ENCODE results near the gene CTU1. TPM values are rescaled to one million over a fixed set of nuclear protein-coding genes. Genes with fewer than 3 reads are reported as not detected.

The CTU1 gene
- total and polyA plus RNA-seq, 2 of the 4 experiments (the other 2 are of a cell fraction) = 2.0 to 3.3 TPM

DNA sequence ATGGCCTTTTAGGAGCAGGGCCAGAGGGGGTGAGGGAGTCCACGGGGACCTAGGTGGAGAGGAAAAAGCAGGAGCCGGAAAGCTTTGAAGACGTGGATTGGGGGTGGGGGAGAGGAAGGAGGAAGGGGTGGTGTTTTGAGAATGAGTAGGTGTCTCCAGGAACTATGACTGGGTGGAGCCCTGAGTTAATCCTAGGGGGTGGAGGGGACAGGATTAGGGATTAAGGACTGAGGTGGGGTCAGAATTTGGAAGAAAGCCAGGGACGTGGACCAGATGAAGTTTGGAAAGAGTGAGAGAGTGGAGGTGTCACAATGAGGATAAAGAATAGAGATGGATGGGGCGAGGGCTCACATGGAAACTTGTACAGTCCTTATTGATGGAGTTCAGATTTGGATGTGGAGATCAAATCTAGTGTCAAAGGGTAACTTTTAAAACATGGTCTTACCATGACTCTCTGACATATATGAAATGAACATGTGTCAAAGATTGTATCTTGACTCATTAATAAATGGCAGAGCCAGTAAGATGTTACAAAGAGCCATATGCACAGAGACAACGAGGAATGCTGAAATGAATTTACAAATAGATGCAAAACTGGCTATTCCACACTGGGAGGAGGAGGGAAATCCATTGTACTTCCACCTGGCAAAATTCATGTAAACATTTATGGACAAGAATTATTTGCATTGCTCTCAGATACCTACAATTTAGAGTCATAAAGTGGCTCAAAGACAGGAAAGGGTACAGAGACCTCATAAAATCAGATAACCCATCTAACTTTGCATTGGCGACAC is 41.6 kb downstream of the CTU1 start:
- Histone ChIP-seq H3K4me3 (ENCODE audit: insufficient read depth, low read depth, low read length) (no peak overlapping the region), H3K14ac (replicated peaks; ENCODE audit: low read depth, low read length) (no peak overlapping the region), H4K5ac (ENCODE audit: low read depth, low read length) (no peak overlapping the region), H3K9me3 (ENCODE audit: control insufficient read depth, insufficient read depth, low read length) (peaks cover 2% of the 10 kb centered on the region; the same call in 1 of the 2 replicates), H3K36me3 (ENCODE audit: control insufficient read depth, insufficient read depth, low read length) (no peaks in the 10 kb centered on the region), H2BK20ac (ENCODE audit: low read depth, low read length) (no peak overlapping the region), H4K20me1 (ENCODE audit: insufficient read depth, low read length) (no peaks in the 10 kb centered on the region), H3K56ac (ENCODE audit: extremely low read depth, insufficient read depth, low read length) (no peak overlapping the region), H3K4ac (ENCODE audit: low read depth, low read length) (no peak overlapping the region), H4K8ac (ENCODE audit: low read depth in 2 of 2, low read length in 2 of 2) (no peak overlapping the region), H3K4me1 (ENCODE audit: control insufficient read depth, insufficient read depth, low read length) (no peaks in the 10 kb centered on the region), H2BK120ac (ENCODE audit: low read depth, low read length) (no peak overlapping the region), H3K4me2 (ENCODE audit: low read depth, low read length) (no peak overlapping the region), H3K9me1 (ENCODE audit: insufficient read depth, low read length) (no peaks in the 10 kb centered on the region), H2AK5ac (ENCODE audit: low read depth, low read length) (no peak overlapping the region), H2AK9ac (replicated peaks; ENCODE audit: low read depth, low read length, poor library complexity) (no peak overlapping the region), H2BK15ac (ENCODE audit: low read depth, low read length) (no peak overlapping the region), H3K18ac (ENCODE audit: low read depth, low read length) (no peak overlapping the region), H2AFZ (replicated peaks; ENCODE audit: low read length, poor library complexity) (no peak overlapping the region), H3K27me3 (ENCODE audit: control insufficient read depth, insufficient read depth, low read length) (no peaks in the 10 kb centered on the region), H3K27ac (ENCODE audit: insufficient read depth, low read length) (no peak overlapping the region), H3K9ac (ENCODE audit: low read depth, low read length) (no peak overlapping the region), H2BK5ac (ENCODE audit: low read depth, low read length, poor library complexity, severe bottlenecking) (no peak overlapping the region), H3K23ac (ENCODE audit: low read depth, low read length) (no peak overlapping the region), H3K79me1 (ENCODE audit: low read depth in 1 of 2, low read length in 2 of 2) (no peaks in the 10 kb centered on the region), H4K91ac (ENCODE audit: insufficient read depth, low read depth, low read length) (no peak overlapping the region)
- CTCF ChIA-PET = no interaction called here
- TF ChIP-seq SMC3 (IDR thresholded peaks at IDR 0.05; ENCODE audit: low read depth, low read length) = no peak
- TF ChIP-seq FOS (IDR thresholded peaks at IDR 0.05; ENCODE audit: low read depth, low read length) = no peak
- no peak for TF ChIP-seq RCOR1 (IDR thresholded peaks at IDR 0.05; ENCODE audit: insufficient replicate concordance, low read length)
- TF ChIP-seq RAD21 (IDR thresholded peaks at IDR 0.05; ENCODE audit: low read length) = no peak
- TF ChIP-seq CHD1 (IDR thresholded peaks at IDR 0.05; ENCODE audit: low read depth, low read length) = no peak
- no TSS peak for BruUV-seq (replicated peaks)
- DNase-seq (no peak), ATAC-seq (ENCODE audit: low read depth) (no peak)
- POLR2A ChIA-PET (ENCODE audit: unreplicated experiment) = no interaction called here
- in situ Hi-C loops (cut with MboI; ENCODE audit: low sequenced_read_pairs) = no loop called here
- 44% methylated on average over 3 of the region's 7 CpGs; no CpG with 5 or more reads in 1 of the 2 experiments for WGBS, 2 experiments (ENCODE audit: extremely low coverage in 2 of 2, insufficient read length in 1 of 2)
- intact Hi-C loops (cut with micrococcal nuclease) = no loop called here
- dilution Hi-C loops (cut with HindIII; ENCODE audit: low sequenced_read_pairs, unreplicated experiment) = no loop called here

All from IMR-90 (cell line).